Measurements from ENCODE around the gene FABP2. TPM values are rescaled to one million over a fixed set of nuclear protein-coding genes. Genes with fewer than 3 reads are reported as not detected.

Gene FABP2
- total and polyA plus RNA-seq, 2 of the 8 experiments (the other 6 are each of a cell fraction or from before 2014, with no cell fraction given): not detected

DNA sequence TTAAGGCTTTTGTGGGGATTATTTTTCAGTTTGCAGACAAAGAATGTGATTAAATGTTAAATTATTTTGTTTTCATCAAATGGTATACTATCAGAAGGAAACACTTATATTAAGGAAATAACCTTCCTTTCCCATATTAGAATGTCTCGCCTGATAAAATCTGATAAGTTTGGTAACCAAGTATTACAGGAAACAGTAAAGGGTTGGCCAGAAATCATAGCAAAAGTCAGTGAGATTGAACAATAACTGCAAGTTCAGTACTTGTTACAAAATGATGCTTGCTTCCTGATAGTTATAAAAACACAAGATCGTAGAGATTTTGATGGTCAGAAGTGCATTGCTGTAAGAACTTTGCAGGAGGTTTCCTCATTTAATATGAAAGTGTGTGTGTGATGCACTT, 40.5 kb downstream of the FABP2 start (continued):
- no peak for TF ChIP-seq JUND (IDR thresholded peaks at IDR 0.05; ENCODE audit: low read length)

Measured in H1 (cell line).